ENCODE data around the gene SREBF2. TPM values are rescaled to one million over a fixed set of nuclear protein-coding genes. Genes with fewer than 3 reads are reported as not detected.

SREBF2 gene
- total and polyA plus RNA-seq, 2 of the 13 experiments (the other 11 are each of a cell fraction or from before 2014, with no cell fraction given) = 53.8 to 72.6 TPM

DNA sequence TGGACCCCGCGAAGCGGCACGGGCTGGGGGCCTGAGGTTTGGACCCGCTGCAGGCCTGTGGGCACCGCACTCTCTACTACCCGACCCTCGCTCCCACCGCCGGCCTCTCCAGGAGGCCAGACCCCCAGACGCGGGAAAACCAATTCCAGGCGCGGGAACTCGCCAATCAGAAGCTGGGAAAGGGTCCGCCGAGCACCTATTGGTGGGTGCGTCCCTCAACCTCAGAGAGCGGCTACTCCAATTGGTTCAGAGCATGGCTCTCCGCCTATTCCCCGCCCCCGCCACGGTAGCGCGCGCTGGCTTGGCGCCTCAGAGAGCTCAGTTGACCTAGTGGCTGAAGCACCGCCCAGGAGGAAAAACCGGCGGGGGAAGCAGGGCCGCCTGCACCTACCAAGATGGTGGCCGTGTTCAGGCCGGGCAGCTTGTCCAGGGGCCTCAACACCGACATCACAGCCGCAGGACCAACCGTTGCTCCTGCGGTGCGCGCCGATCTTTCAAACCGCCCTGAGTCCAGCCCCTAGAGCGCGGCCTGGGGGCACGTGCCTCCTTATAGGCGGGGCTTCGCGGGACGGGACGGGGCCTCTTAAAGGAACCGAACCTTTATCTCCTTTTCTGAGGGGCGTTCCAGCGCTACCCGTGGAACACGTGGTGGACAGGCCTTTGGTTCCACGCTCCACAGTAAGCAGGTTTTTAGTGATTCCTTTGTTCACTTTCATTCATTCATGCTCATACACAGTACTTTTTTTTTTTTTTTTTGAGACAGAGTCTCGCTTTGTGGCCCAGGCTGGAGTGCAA is 113.9 kb downstream of the SREBF2 start, which contains the start of gene CENPM (continued):
- no peak for TF ChIP-seq PCBP2 (optimal IDR thresholded peaks at IDR 0.05; ENCODE audit: low read depth, low read length, poor library complexity, severe bottlenecking)
- TF ChIP-seq TIGD3 (CRISPR knock-in tag; IDR thresholded peaks at IDR 0.05; ENCODE audit: borderline replicate concordance) = peak; percentile 83
- TF ChIP-seq ZNF564 (CRISPR knock-in tag; IDR thresholded peaks at IDR 0.05) = 0 out of 2 replicates have a peak, but pooled peaks have one; percentile 17
- TF ChIP-seq ZBTB37 (CRISPR knock-in tag; IDR thresholded peaks at IDR 0.05) = peak; percentile 75; the same call in 1 of the 2 replicates
- TF ChIP-seq ZNF552 (CRISPR knock-in tag; IDR thresholded peaks at IDR 0.05; ENCODE audit: borderline replicate concordance) = no peak; the same call in 1 of the 2 replicates
- TF ChIP-seq SMARCE1 (IDR thresholded peaks at IDR 0.05; ENCODE audit: borderline replicate concordance) = no peak
- 0 out of 2 replicates have a peak, but pooled peaks have one; percentile 62 for TF ChIP-seq GZF1 (CRISPR knock-in tag; IDR thresholded peaks at IDR 0.05)
- 0 out of 2 replicates have a peak, but pooled peaks have one; percentile 17 for TF ChIP-seq ZC3H13 (CRISPR knock-in tag; IDR thresholded peaks at IDR 0.05)
- TF ChIP-seq MAZ (IDR thresholded peaks at IDR 0.05; ENCODE audit: borderline replicate concordance, low read depth, low read length) = no peak
- peak; percentile 48; the same call in 1 of the 2 replicates for TF ChIP-seq MAZ (CRISPR knock-in tag; IDR thresholded peaks at IDR 0.05; ENCODE audit: low read depth)
- no peak for TF ChIP-seq HOXA9 (CRISPR knock-in tag; IDR thresholded peaks at IDR 0.05; ENCODE audit: borderline replicate concordance)
- no peak for TF ChIP-seq ATRX (CRISPR knock-in tag; IDR thresholded peaks at IDR 0.05; ENCODE audit: borderline replicate concordance)
- peak; percentile 94 for TF ChIP-seq ZNF44 (CRISPR knock-in tag; IDR thresholded peaks at IDR 0.05)
- peak; percentile 87 for TF ChIP-seq ARNT2 (CRISPR knock-in tag; IDR thresholded peaks at IDR 0.05; ENCODE audit: low read depth)
- TF ChIP-seq, protein P1, sequence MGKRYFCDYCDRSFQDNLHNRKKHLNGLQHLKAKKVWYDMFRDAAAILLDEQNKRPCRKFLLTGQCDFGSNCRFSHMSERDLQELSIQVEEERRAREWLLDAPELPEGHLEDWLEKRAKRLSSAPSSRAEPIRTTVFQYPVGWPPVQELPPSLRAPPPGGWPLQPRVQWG (CRISPR knock-in tag; IDR thresholded peaks at IDR 0.05; ENCODE audit: borderline replicate concordance, low read depth) = no peak
- peak; percentile 30; the same call in 1 of the 2 replicates for TF ChIP-seq MEIS2 (CRISPR knock-in tag; IDR thresholded peaks at IDR 0.05)
- TF ChIP-seq, protein P2, sequence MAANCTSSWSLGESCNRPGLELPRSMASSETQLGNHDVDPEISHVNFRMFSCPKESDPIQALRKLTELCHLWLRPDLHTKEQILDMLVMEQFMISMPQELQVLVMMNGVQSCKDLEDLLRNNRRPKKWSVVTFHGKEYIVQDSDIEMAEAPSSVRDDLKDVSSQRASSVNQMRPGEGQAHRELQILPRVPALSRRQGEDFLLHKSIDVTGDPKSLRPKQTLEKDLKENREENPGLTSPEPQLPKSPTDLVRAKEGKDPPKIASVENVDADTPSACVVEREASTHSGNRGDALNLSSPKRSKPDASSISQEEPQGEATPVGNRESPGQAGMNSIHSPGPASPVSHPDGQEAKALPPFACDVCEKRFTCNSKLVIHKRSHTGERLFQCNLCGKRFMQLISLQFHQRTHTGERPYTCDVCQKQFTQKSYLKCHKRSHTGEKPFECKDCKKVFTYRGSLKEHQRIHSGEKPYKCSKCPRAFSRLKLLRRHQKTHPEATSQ (CRISPR knock-in tag; IDR thresholded peaks at IDR 0.05; ENCODE audit: borderline replicate concordance) = 0 out of 2 replicates have a peak, but pooled peaks have one; percentile 86
- TF ChIP-seq NFE2L1 (CRISPR knock-in tag; IDR thresholded peaks at IDR 0.05; ENCODE audit: borderline replicate concordance) = no peak
- TF ChIP-seq ZNF749 (CRISPR knock-in tag; IDR thresholded peaks at IDR 0.05; ENCODE audit: borderline replicate concordance) = peak; percentile 89
- TF ChIP-seq HIVEP1 (CRISPR knock-in tag; IDR thresholded peaks at IDR 0.05) = peak; percentile 68; the same call in 1 of the 2 replicates
- no peak for TF ChIP-seq PAF1 (CRISPR knock-in tag; IDR thresholded peaks at IDR 0.05)
- peak; percentile 73 for TF ChIP-seq ZNF160 (CRISPR knock-in tag; IDR thresholded peaks at IDR 0.05)
- TF ChIP-seq ATF5 (CRISPR knock-in tag; IDR thresholded peaks at IDR 0.05; ENCODE audit: low read depth) = no peak; the same call in 1 of the 2 replicates
- TF ChIP-seq AGO2 (optimal IDR thresholded peaks at IDR 0.05; ENCODE audit: low read depth, low read length) = peak; percentile 10

All from HepG2 (cell line).